ENCODE measurements around the gene HIP1R.
A peak's percentile ranks its signal among the peaks of the same experiment; 100 is the strongest.
"Not testable (repeated sequence)": the region's sequence is repeated elsewhere in the genome, so short reads cannot be mapped to it uniquely, and the experiment has no call there.

HIP1R gene

GRCh38 chr12:122874081-122874480 lies 38.8 kb downstream of the HIP1R start:
- peak in 1 of 3 donors; percentile 31 for DNase-seq (ENCODE audit: low read depth in 3 of 3)

GRCh38 chr12:122875590-122876220 lies 40.4 kb downstream of the HIP1R start:
- DNase-seq (ENCODE audit: low read depth in 3 of 3): no peak

- not testable (repeated sequence) for DNase-seq (ENCODE audit: low read depth in 3 of 3)
These were observed 41.0 kb downstream of the HIP1R start for GRCh38 chr12:122876281-122876680.

GRCh38 chr12:122876731-122877130 lies 41.5 kb downstream of the HIP1R start:
- DNase-seq (ENCODE audit: low read depth in 3 of 3): no peak

- no peak for DNase-seq (ENCODE audit: low read depth in 3 of 3)
These were observed 43.7 kb downstream of the HIP1R start for GRCh38 chr12:122878780-122879612.

GRCh38 chr12:122880155-122880667 lies 45.0 kb downstream of the HIP1R start:
- no peak for DNase-seq (ENCODE audit: low read depth in 3 of 3)

GRCh38 chr12:122880668-122881067 lies 45.4 kb downstream of the HIP1R start:
- DNase-seq (ENCODE audit: low read depth in 3 of 3): peak in 1 of 3 donors; percentile 33

- DNase-seq (ENCODE audit: low read depth in 3 of 3): no peak
These were observed 47.8 kb downstream of the HIP1R start for GRCh38 chr12:122882908-122883558.

- DNase-seq (ENCODE audit: low read depth in 3 of 3): no peak
These were observed 49.0 kb downstream of the HIP1R start for GRCh38 chr12:122884091-122884826.

- DNase-seq (ENCODE audit: low read depth in 3 of 3): no peak
These were observed 49.6 kb downstream of the HIP1R start for GRCh38 chr12:122884860-122885259.

GRCh38 chr12:122886161-122886560 lies 50.9 kb downstream of the HIP1R start:
- DNase-seq (ENCODE audit: low read depth in 3 of 3): no peak

GRCh38 chr12:122886851-122887818 lies 51.9 kb downstream of the HIP1R start:
- DNase-seq (ENCODE audit: low read depth in 3 of 3): peak in 1 of 3 donors; percentile 50

- no peak for DNase-seq (ENCODE audit: low read depth in 3 of 3)
These were observed 52.6 kb downstream of the HIP1R start for GRCh38 chr12:122887819-122888212.

GRCh38 chr12:122888232-122888752 lies 53.0 kb downstream of the HIP1R start:
- no peak for DNase-seq (ENCODE audit: low read depth in 3 of 3)

- no peak for DNase-seq (ENCODE audit: low read depth in 3 of 3)
These were observed 54.7 kb downstream of the HIP1R start for GRCh38 chr12:122889761-122890520.

- no peak for DNase-seq (ENCODE audit: low read depth in 3 of 3)
These were observed 56.6 kb downstream of the HIP1R start for GRCh38 chr12:122891661-122892525.

GRCh38 chr12:122892724-122893123 lies 57.5 kb downstream of the HIP1R start:
- DNase-seq (ENCODE audit: low read depth in 3 of 3): not testable (repeated sequence)

All from stimulated activated CD4-positive, alpha-beta T cell treated with anti-CD3 and anti-CD28 coated beads, TNF-alpha, amount 100 ng/mL, for 48 hours (primary cell).